Neuronal stem cell (in vitro differentiated cells): Measurements from ENCODE around the gene RBPJ.

ENCODE experiments used
- DNase-seq: peaks from one replicate; pipeline ENCODE4 v3.0.0-alpha.2; 2013; ENCODE audit warnings: low spot score
- H2AFZ ChIP-seq: one replicate; pipeline ENCODE4 v1.6.1; 2013; ENCODE audit warnings: mild to moderate bottlenecking, low read length, inconsistent platforms
- H2AK5ac ChIP-seq: 2 replicates; pipeline ENCODE4 v1.6.1; 2013; ENCODE audit warnings: low read depth, mild to moderate bottlenecking, inconsistent platforms, low read length, moderate library complexity, mixed read lengths
- H2BK120ac ChIP-seq: 2 replicates; pipeline ENCODE4 v1.6.1; 2013; ENCODE audit warnings: low read depth, mild to moderate bottlenecking, inconsistent platforms, low read length, moderate library complexity, mixed read lengths
- H2BK12ac ChIP-seq: one replicate; pipeline ENCODE4 v1.6.1; 2013; ENCODE audit warnings: low read length, inconsistent platforms
- H2BK15ac ChIP-seq: 2 replicates; pipeline ENCODE4 v1.6.1; 2013; ENCODE audit warnings: mild to moderate bottlenecking, low read length, inconsistent platforms, mixed read lengths
- H2BK5ac ChIP-seq: one replicate; pipeline ENCODE4 v1.6.1; 2013; ENCODE audit warnings: inconsistent platforms, mild to moderate bottlenecking, low read length, moderate library complexity
- H3K14ac ChIP-seq: one replicate; pipeline ENCODE4 v1.6.1; 2013; ENCODE audit warnings: low read length, inconsistent platforms
- H3K18ac ChIP-seq: 2 replicates; pipeline ENCODE4 v1.6.1; 2013; ENCODE audit warnings: low read length, inconsistent platforms
- H3K23ac ChIP-seq: 2 replicates; pipeline ENCODE4 v1.6.1; 2013; ENCODE audit warnings: low read depth, mild to moderate bottlenecking, mixed read lengths, low read length, inconsistent platforms; ENCODE audit not compliant: poor library complexity
- H3K27ac ChIP-seq: replicated peaks from 3 replicates; pipeline ENCODE4 v1.5.1; 2013; ENCODE audit warnings: low read length, inconsistent platforms
- H3K27me3 ChIP-seq, 3 experiments: 2 replicates each; pipeline ENCODE4 v1.6.1; 2013; ENCODE audit warnings: low read length in 3 of 3, mild to moderate bottlenecking in 2 of 3, inconsistent platforms in 1 of 3, low read depth in 1 of 3, mixed read lengths in 1 of 3, moderate library complexity in 1 of 3; ENCODE audit not compliant: control insufficient read depth in 3 of 3, insufficient read depth in 3 of 3
- H3K36me3 ChIP-seq, 2 donors: replicated peaks in 1 of 2; 2 replicates each; pipeline ENCODE4 v1.6.1; 2013; ENCODE audit warnings: low read length in 2 of 2; ENCODE audit not compliant: control insufficient read depth in 2 of 2, insufficient read depth in 2 of 2
- H3K4ac ChIP-seq: 2 replicates; pipeline ENCODE4 v1.6.1; 2013; ENCODE audit warnings: inconsistent platforms, mild to moderate bottlenecking, low read length, moderate library complexity
- H3K4me1 ChIP-seq, 2 donors: 1 replicate in 1 of 2; 2 replicates in 1 of 2; pipeline ENCODE4 v1.6.1; 2013; ENCODE audit warnings: low read length in 2 of 2, low read depth in 1 of 2; ENCODE audit not compliant: control insufficient read depth in 2 of 2, insufficient read depth in 1 of 2
- H3K4me2 ChIP-seq: one replicate; pipeline ENCODE4 v1.6.1; 2013; ENCODE audit warnings: mild to moderate bottlenecking, low read length, inconsistent platforms; ENCODE audit not compliant: insufficient read depth, poor library complexity, severe bottlenecking
- H3K4me3 ChIP-seq, 2 donors: 2 replicates each; pipeline ENCODE4 v1.5.1; 2013; ENCODE audit warnings: low read length in 2 of 2, mild to moderate bottlenecking in 2 of 2, inconsistent platforms in 1 of 2, moderate library complexity in 1 of 2
- H3K79me1 ChIP-seq: one replicate; pipeline ENCODE4 v1.6.1; 2013; ENCODE audit warnings: low read depth, mild to moderate bottlenecking, inconsistent platforms, low read length, moderate library complexity
- H3K9ac ChIP-seq: one replicate; pipeline ENCODE4 v1.6.1; 2013; ENCODE audit warnings: mild to moderate bottlenecking, low read depth, low read length, inconsistent platforms; ENCODE audit not compliant: poor library complexity
- H3K9me3 ChIP-seq, 2 donors: replicated peaks in 1 of 2; 2 replicates each; pipeline versions ENCODE3 to v1.6.1; 2013; ENCODE audit warnings: low read length in 2 of 2, mild to moderate bottlenecking in 2 of 2, inconsistent platforms in 1 of 2, low read depth in 1 of 2, mixed read lengths in 1 of 2, moderate library complexity in 1 of 2; ENCODE audit not compliant: control insufficient read depth in 2 of 2, insufficient read depth in 1 of 2
- H4K8ac ChIP-seq: one replicate; pipeline ENCODE4 v1.6.1; 2013; ENCODE audit warnings: low read depth, mild to moderate bottlenecking, inconsistent platforms, low read length, moderate library complexity
- H4K91ac ChIP-seq: one replicate; pipeline ENCODE4 v1.6.1; 2013; ENCODE audit warnings: low read length, low read depth, mild to moderate bottlenecking, inconsistent platforms; ENCODE audit not compliant: poor library complexity
- WGBS, 2 donors: extraction: QIAGEN DNeasy Blood & Tissue Kit; methylation state at CpG; one replicate each; pipeline ENCODE4 v1.1.7; 2013; ENCODE audit warnings: missing lambda C conversion rate in 2 of 2, mixed read lengths in 1 of 2; ENCODE audit not compliant: insufficient read length in 2 of 2, insufficient replicate concordance in 1 of 2; ENCODE audit errors: extremely low coverage in 2 of 2; 5-methylcytosine and 5-hydroxymethylcytosine counted together

RBPJ gene

DNA sequence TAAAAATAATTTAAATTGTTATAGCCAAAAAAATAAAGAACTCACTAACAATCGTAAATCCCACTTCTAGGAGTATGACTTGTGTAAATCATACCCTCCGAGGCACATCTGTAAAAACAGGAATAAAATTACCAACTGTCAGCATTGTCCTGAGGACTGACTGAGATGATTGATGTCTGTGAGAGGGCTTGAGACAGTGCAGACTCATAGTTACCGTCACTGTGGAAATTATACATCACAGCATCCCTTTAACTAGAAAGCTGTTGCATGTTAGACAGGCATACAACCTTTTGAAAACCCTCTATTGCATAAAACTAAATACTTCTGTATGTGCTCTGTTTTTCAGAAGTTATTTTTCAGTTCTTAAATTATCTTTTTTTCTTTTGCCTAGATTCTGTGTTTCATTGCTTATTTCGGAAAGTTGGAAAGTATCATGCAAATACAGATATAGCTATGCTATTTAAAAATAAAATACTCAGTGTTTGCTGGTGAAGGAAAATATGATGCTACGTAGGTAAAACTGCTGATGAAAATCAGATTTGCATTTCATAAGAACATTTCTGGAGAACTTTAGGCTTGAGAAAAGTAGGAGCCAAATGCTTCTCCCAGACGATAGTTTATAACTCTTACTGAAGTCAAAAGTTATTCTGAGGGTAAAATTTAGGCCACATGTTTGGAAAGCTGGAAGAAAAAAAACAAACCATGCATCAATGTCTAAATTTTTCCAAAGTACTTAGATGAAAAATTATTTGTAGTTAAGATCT is 13.6 kb upstream of the RBPJ start:
- Histone ChIP-seq H4K8ac (no peak overlapping the region), H3K27me3 (no peaks in the 10 kb centered on the region), H2BK120ac (no peak overlapping the region), H4K91ac (no peak overlapping the region), H3K27ac (no peak overlapping the region), H3K4me1 (no peaks in the 10 kb centered on the region), H2BK15ac (no peak overlapping the region), H3K18ac (no peak overlapping the region), H2BK5ac (no peak overlapping the region), H3K14ac (no peak overlapping the region), H3K9ac (no peak overlapping the region), H2AK5ac (no peak overlapping the region), H3K4ac (no peak overlapping the region), H3K36me3 (no peaks in the 10 kb centered on the region), H3K79me1 (no peaks in the 10 kb centered on the region), H3K4me2 (no peak overlapping the region), H3K23ac (no peak overlapping the region), H3K4me3 (no peak overlapping the region), H2BK12ac (no peak overlapping the region), H3K9me3 (no peaks in the 10 kb centered on the region), H2AFZ (no peak overlapping the region)
- no peak for DNase-seq
- WGBS, 2 donors = no CpG with 5 or more reads among the region's 6 CpGs

DNA sequence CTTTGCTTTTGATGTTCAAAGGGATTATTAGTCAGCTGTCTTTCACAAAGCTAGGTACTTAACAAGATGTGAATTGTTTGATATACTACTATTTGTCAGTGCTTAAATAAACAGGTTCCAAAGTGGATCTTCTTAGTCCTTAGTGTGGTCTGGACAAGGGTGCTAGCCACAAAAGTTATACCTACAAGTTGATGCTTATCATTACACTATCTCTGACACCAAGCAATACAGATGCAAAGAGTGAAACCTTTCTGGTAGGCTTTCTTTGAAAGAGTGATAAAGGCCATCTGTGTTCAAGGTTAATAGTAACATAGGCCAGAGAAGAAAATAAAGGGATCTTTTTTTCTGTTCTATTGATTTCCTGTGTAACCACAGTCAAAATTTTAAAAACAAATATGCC is 12.2 kb upstream of the RBPJ start:
- no peak overlapping the region for H2AK5ac ChIP-seq
- H3K27ac ChIP-seq = no peak overlapping the region
- no peaks in the 10 kb centered on the region for H3K36me3 ChIP-seq
- H3K4me1 ChIP-seq = no peaks in the 10 kb centered on the region
- no peak overlapping the region for H2BK12ac ChIP-seq
- H3K79me1 ChIP-seq = no peaks in the 10 kb centered on the region
- DNase-seq = no peak
- H3K27me3 ChIP-seq = no peaks in the 10 kb centered on the region
- H3K9me3 ChIP-seq = no peaks in the 10 kb centered on the region
- no peak overlapping the region for H3K9ac ChIP-seq
- no peak overlapping the region for H4K91ac ChIP-seq
- no peak overlapping the region for H3K23ac ChIP-seq
- no peak overlapping the region for H2AFZ ChIP-seq
- H2BK120ac ChIP-seq = no peak overlapping the region
- no peak overlapping the region for H2BK5ac ChIP-seq
- H3K4me2 ChIP-seq = no peak overlapping the region
- no peak overlapping the region for H2BK15ac ChIP-seq
- H3K14ac ChIP-seq = no peak overlapping the region
- H4K8ac ChIP-seq = no peak overlapping the region
- H3K4me3 ChIP-seq = no peak overlapping the region
- no peak overlapping the region for H3K4ac ChIP-seq
- no peak overlapping the region for H3K18ac ChIP-seq

DNA sequence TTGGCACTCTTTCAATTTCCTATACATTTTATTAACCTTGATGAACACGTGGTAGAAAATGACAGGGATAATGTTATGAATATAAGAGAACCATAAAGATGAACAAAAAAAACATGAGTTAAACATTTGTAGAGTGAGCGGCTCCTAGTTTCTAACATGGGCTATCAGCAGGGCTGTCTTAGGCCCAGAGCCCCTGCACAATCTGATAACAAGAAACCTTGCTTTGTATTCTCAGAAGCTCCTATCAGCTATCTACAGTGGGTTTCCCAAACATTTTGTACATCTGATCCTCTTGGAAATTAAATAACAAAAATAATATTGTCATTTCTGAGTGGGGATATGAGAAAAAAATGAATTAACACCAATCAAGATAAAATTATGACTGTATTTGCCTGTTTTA is 10.6 kb upstream of the RBPJ start:
- Histone ChIP-seq H3K36me3 (no peaks in the 10 kb centered on the region), H3K4me1 (no peaks in the 10 kb centered on the region), H3K9me3 (no peaks in the 10 kb centered on the region), H2BK5ac (no peak overlapping the region), H4K91ac (no peak overlapping the region), H3K9ac (no peak overlapping the region), H3K79me1 (no peaks in the 10 kb centered on the region), H2BK15ac (no peak overlapping the region), H4K8ac (no peak overlapping the region), H2AK5ac (no peak overlapping the region), H3K4me2 (no peak overlapping the region), H2BK12ac (no peak overlapping the region), H3K27me3 (no peaks in the 10 kb centered on the region), H3K4me3 (no peak overlapping the region), H2BK120ac (no peak overlapping the region), H3K14ac (no peak overlapping the region), H3K18ac (no peak overlapping the region), H3K27ac (no peak overlapping the region), H3K23ac (no peak overlapping the region), H3K4ac (no peak overlapping the region), H2AFZ (no peak overlapping the region)
- no peak for DNase-seq
- WGBS, 2 donors = no CpG with 5 or more reads among the region's 2 CpGs

DNA sequence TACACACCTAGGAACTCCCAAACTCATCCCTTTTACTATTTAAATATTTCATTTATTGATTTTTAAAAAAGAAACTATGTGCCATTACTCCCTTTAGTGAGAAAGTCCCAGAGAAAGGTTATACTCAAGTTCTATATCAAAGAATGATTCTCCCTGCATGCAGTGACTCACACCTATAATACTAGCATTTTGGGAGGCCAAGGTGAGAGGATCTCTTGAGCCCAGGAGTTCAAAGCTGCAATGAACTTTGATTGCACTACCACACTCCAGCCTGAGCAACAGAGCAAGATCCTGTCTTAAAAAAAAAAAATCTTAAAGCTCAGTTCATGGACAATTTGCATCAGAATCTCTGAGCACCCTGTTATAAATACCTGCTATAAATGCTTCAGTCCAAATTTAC is 9.2 kb upstream of the RBPJ start:
- Histone ChIP-seq H3K18ac (no peak overlapping the region), H3K4ac (no peak overlapping the region), H2AK5ac (no peak overlapping the region), H2BK5ac (no peak overlapping the region), H4K8ac (no peak overlapping the region), H2BK15ac (no peak overlapping the region), H3K36me3 (no peaks in the 10 kb centered on the region), H3K27ac (no peak overlapping the region), H3K4me1 (no peaks in the 10 kb centered on the region), H3K4me2 (no peak overlapping the region), H3K4me3 (no peak overlapping the region), H3K9ac (no peak overlapping the region), H3K79me1 (no peaks in the 10 kb centered on the region), H2BK120ac (no peak overlapping the region), H3K9me3 (no peaks in the 10 kb centered on the region), H3K27me3 (no peaks in the 10 kb centered on the region), H2BK12ac (no peak overlapping the region), H4K91ac (no peak overlapping the region), H2AFZ (no peak overlapping the region), H3K23ac (no peak overlapping the region), H3K14ac (no peak overlapping the region)
- no peak for DNase-seq
